Astrocyte (in vitro differentiated cells and primary cell): ENCODE data around the gene SPTLC1. TPM values are rescaled to one million over a fixed set of nuclear protein-coding genes. Genes with fewer than 3 reads are reported as not detected.

ENCODE experiments used
- DNase-seq: peaks from one replicate; pipeline ENCODE4 v3.0.0-alpha.2; 2010; ENCODE audit warnings: low read depth
- FAIRE-seq: peaks from 2 replicates; lab custom pipeline; 2011; peaks lifted over from hg19 to GRCh38; lab: Jason Lieb, UNC
- H2AFZ ChIP-seq: 2 replicates; pipeline ENCODE4 v1.6.0; 2012; ENCODE audit warnings: low read depth, low read length, inconsistent platforms
- H3K27ac ChIP-seq: 2 replicates; pipeline ENCODE4 v1.5.1; 2011; ENCODE audit warnings: low read depth, low read length, inconsistent platforms
- H3K27me3 ChIP-seq: 2 replicates; pipeline ENCODE4 v1.6.0; 2011; ENCODE audit warnings: low read length, inconsistent platforms; ENCODE audit not compliant: insufficient read depth
- H3K36me3 ChIP-seq: 2 replicates; pipeline ENCODE4 v1.5.1; 2011; ENCODE audit warnings: low read length, inconsistent platforms; ENCODE audit not compliant: insufficient read depth
- H3K4me1 ChIP-seq: 2 replicates; pipeline ENCODE4 v1.5.1; 2011; ENCODE audit warnings: low read length, inconsistent platforms; ENCODE audit not compliant: insufficient read depth
- H3K4me2 ChIP-seq: 2 replicates; pipeline ENCODE4 v1.6.0; 2012; ENCODE audit warnings: low read length, inconsistent platforms
- H3K4me3 ChIP-seq: 2 replicates; pipeline ENCODE4 v1.5.1; 2011; ENCODE audit warnings: low read depth, mild to moderate bottlenecking, low read length, inconsistent platforms; ENCODE audit not compliant: insufficient read depth
- H3K79me2 ChIP-seq: 2 replicates; pipeline ENCODE4 v1.6.0; 2012; ENCODE audit warnings: mild to moderate bottlenecking, low read length, inconsistent platforms; ENCODE audit not compliant: insufficient read depth
- H3K9ac ChIP-seq: 2 replicates; pipeline ENCODE4 v1.6.0; 2012; ENCODE audit warnings: mild to moderate bottlenecking, low read length, inconsistent platforms
- H3K9me3 ChIP-seq: 2 replicates; pipeline ENCODE4 v1.5.1; 2012; ENCODE audit warnings: low read depth, mild to moderate bottlenecking, low read length, inconsistent platforms; ENCODE audit not compliant: insufficient read depth
- H4K20me1 ChIP-seq: 2 replicates; pipeline ENCODE4 v1.6.0; 2012; ENCODE audit warnings: low read length, inconsistent platforms; ENCODE audit not compliant: insufficient read depth
- H3K27ac Mint-ChIP-seq: one replicate; pipeline ENCODE4 v1.8.0; 2021; ENCODE audit warnings: mild to moderate bottlenecking, mixed read lengths; ENCODE audit not compliant: unreplicated experiment
- H3K27me3 Mint-ChIP-seq: one replicate; pipeline ENCODE4 v1.8.0; 2021; ENCODE audit warnings: low read depth, mixed read lengths; ENCODE audit not compliant: unreplicated experiment
- H3K36me3 Mint-ChIP-seq: one replicate; pipeline ENCODE4 v1.8.0; 2021; ENCODE audit warnings: low read depth, mixed read lengths; ENCODE audit not compliant: unreplicated experiment
- H3K4me1 Mint-ChIP-seq: one replicate; pipeline ENCODE4 v1.8.0; 2021; ENCODE audit warnings: low read depth, mixed read lengths; ENCODE audit not compliant: unreplicated experiment
- H3K4me3 Mint-ChIP-seq: one replicate; pipeline ENCODE4 v1.8.0; 2021; ENCODE audit warnings: mild to moderate bottlenecking, moderate library complexity, mixed read lengths; ENCODE audit not compliant: unreplicated experiment
- H3K9me3 Mint-ChIP-seq: one replicate; pipeline ENCODE4 v1.8.0; 2021; ENCODE audit warnings: mild to moderate bottlenecking, mixed read lengths; ENCODE audit not compliant: unreplicated experiment
- EZH2 ChIP-seq: IDR thresholded peaks from 2 replicates; pipeline ENCODE4 v1.6.1; 2012; ENCODE audit warnings: mild to moderate bottlenecking, low read length, inconsistent platforms; ENCODE audit not compliant: insufficient read depth
- total RNA-seq: library from RNA; stranded (reverse); gene quantifications from 2 replicates; pipeline ENCODE4 v1.2.1, GENCODE V29; 2021
- TF ChIP-seq, protein P1 (sequence below): IDR thresholded peaks from 2 replicates; pipeline ENCODE4 v1.5.1; 2011; ENCODE audit warnings: low read depth, mild to moderate bottlenecking, inconsistent platforms, low read length, moderate library complexity; ENCODE audit not compliant: insufficient read depth

Gene SPTLC1
- total RNA-seq, 1 donor from 2014 or later = 75.9 TPM

DNA sequence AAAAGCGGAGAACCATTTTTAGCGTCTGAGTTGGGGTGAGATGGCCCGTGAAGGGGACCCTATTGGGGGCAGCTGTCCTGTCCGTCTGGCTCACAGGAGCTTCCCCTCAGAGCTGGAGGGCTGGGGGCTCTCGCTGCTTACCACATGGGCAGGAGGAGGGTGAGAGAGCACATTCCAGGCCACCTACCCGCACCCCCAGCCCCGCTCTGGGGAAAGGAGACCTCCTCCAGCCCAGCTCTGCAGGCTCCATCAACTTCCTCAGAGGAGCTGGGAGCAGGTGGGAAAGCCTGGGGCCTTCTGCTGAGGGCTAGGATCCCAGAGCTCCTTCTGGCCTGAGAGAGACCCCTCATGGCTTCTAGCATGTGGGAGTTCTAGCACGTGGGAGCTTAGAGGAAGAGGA lies 27.1 kb upstream of the SPTLC1 start:
- Histone ChIP-seq H3K27me3 (no peaks in the 10 kb centered on the region), H3K27ac (no peak overlapping the region), H3K9ac (no peak overlapping the region), H4K20me1 (no peaks in the 10 kb centered on the region), H3K4me1 (peaks cover 27% of the 10 kb centered on the region), H3K36me3 (no peaks in the 10 kb centered on the region), H3K4me3 (no peak overlapping the region), H2AFZ (no peak overlapping the region), H3K9me3 (no peaks in the 10 kb centered on the region), H3K4me2 (no peak overlapping the region), H3K79me2 (no peaks in the 10 kb centered on the region)
- Mint-ChIP-seq H3K36me3 (peaks cover 8% of the 10 kb centered on the region), H3K27me3 (peaks cover 16% of the 10 kb centered on the region), H3K4me1 (peaks cover 16% of the 10 kb centered on the region), H3K9me3 (peaks cover 6% of the 10 kb centered on the region), H3K27ac (no peak overlapping the region), H3K4me3 (peak overlapping the region; percentile 50)
- TF ChIP-seq, protein P1, sequence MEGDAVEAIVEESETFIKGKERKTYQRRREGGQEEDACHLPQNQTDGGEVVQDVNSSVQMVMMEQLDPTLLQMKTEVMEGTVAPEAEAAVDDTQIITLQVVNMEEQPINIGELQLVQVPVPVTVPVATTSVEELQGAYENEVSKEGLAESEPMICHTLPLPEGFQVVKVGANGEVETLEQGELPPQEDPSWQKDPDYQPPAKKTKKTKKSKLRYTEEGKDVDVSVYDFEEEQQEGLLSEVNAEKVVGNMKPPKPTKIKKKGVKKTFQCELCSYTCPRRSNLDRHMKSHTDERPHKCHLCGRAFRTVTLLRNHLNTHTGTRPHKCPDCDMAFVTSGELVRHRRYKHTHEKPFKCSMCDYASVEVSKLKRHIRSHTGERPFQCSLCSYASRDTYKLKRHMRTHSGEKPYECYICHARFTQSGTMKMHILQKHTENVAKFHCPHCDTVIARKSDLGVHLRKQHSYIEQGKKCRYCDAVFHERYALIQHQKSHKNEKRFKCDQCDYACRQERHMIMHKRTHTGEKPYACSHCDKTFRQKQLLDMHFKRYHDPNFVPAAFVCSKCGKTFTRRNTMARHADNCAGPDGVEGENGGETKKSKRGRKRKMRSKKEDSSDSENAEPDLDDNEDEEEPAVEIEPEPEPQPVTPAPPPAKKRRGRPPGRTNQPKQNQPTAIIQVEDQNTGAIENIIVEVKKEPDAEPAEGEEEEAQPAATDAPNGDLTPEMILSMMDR = no peak
- no peak for TF ChIP-seq EZH2
- FAIRE-seq = no peak
- DNase-seq = no peak

DNA sequence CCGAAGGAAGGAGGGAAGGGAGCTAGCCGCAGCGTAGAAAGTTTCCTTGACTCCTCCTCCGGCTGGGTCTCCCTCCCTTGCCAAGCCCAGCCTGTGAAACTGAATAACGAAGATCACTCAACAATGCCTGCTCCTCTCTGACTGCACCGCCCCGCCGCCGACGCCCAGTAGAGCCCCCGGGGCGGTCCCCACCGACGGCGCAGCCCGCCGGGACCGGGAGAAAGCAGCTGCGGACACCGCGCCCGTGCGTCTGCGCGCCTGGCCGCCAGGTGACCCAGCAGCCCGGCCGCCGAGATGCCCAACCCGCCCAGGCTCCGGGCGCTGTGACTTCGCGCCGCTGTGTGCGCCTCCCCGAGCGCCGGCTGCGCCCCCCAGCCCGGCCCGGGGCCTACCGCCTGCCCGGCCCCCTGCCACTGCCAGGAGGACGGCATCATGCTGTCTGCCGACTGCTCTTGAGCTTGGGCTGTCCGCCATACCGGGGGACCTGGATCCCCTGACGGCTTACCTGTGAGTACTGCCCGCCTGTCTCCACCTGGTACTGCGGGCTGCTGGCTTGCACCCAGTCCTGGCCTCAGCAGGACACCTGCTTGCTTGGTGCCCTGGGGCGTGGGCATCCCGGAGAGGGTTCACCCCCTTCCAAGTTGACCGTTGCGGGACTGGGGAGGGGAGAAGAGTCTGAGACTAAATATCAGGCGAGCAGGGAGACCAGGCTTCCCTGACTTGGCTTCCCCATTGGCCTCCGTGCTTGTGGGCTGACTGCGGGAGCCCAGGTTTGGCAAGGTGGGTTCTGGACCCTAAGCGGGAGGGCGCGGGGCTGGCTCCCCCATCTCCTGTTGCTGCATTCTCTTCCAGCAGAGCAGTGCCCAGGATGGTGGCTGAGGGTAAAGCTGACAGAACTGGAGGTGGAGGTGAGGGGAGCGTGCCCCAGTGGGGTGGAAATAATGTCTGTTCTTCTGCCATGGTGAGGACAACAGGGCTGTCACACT lies 26.2 kb upstream of the SPTLC1 start:
- peaks cover 6% of the 10 kb centered on the region for H3K9me3 Mint-ChIP-seq
- Histone ChIP-seq H3K36me3 (no peaks in the 10 kb centered on the region), H3K9me3 (no peaks in the 10 kb centered on the region), H3K4me3 (peak overlapping the region; percentile 54), H3K27me3 (no peaks in the 10 kb centered on the region), H3K27ac (no peak overlapping the region), H2AFZ (peak overlapping the region; percentile 77), H3K79me2 (no peaks in the 10 kb centered on the region), H3K4me1 (peaks cover 19% of the 10 kb centered on the region), H3K9ac (peak overlapping the region; percentile 74), H4K20me1 (no peaks in the 10 kb centered on the region), H3K4me2 (peak overlapping the region; percentile 91)
- DNase-seq = no peak
- peak overlapping the region; percentile 82 for H3K4me3 Mint-ChIP-seq
- H3K27ac Mint-ChIP-seq = no peak overlapping the region
- no peak for TF ChIP-seq EZH2
- TF ChIP-seq, protein P1 = no peak
- FAIRE-seq = no peak
- peaks cover 16% of the 10 kb centered on the region for H3K27me3 Mint-ChIP-seq
- peaks cover 13% of the 10 kb centered on the region for H3K4me1 Mint-ChIP-seq
- peaks cover 8% of the 10 kb centered on the region for H3K36me3 Mint-ChIP-seq
